HG03103 (cell line): Measurements from ENCODE around the gene CALML4.
"Not testable (repeated sequence)": the region's sequence is repeated elsewhere in the genome, so short reads cannot be mapped to it uniquely, and the experiment has no call there.

Experiments
- ATAC-seq: cut with Tn5 transposase; IDR thresholded peaks from one replicate; pipeline ENCODE4 v1.9.1; 2021; ENCODE audit warnings: low read depth; ENCODE audit not compliant: unreplicated experiment

The CALML4 gene

GRCh38 chr15:68225442-68225841 is 20.3 kb upstream of the CALML4 start:
- ATAC-seq, result not testable (repeated sequence)

- no peak for ATAC-seq
Measured at GRCh38 chr15:68224546-68225250, 19.6 kb upstream of the CALML4 start.

GRCh38 chr15:68224108-68224507 is 19.0 kb upstream of the CALML4 start:
- no peak for ATAC-seq

- ATAC-seq, result no peak
Measured at GRCh38 chr15:68223171-68223570, 18.0 kb upstream of the CALML4 start.

- ATAC-seq, result not testable (repeated sequence)
Measured at GRCh38 chr15:68222432-68222743, 17.3 kb upstream of the CALML4 start.

GRCh38 chr15:68221530-68222431 is 16.6 kb upstream of the CALML4 start:
- not testable (repeated sequence) for ATAC-seq

- no peak for ATAC-seq
Measured at GRCh38 chr15:68220967-68221366, 15.8 kb upstream of the CALML4 start.

GRCh38 chr15:68220489-68220888 is 15.4 kb upstream of the CALML4 start:
- ATAC-seq, result no peak

- ATAC-seq, result no peak
Measured at GRCh38 chr15:68218847-68219798, 14.0 kb upstream of the CALML4 start.

- no peak for ATAC-seq
Measured at GRCh38 chr15:68218331-68218730, 13.2 kb upstream of the CALML4 start.

GRCh38 chr15:68217341-68217740 is 12.2 kb upstream of the CALML4 start:
- ATAC-seq, result no peak

- no peak for ATAC-seq
Measured at GRCh38 chr15:68214838-68215254, 9.7 kb upstream of the CALML4 start.

GRCh38 chr15:68213991-68214837 is 9.1 kb upstream of the CALML4 start:
- ATAC-seq, result no peak

GRCh38 chr15:68213491-68213845 is 8.3 kb upstream of the CALML4 start:
- not testable (repeated sequence) for ATAC-seq

GRCh38 chr15:68211656-68212320 is 6.7 kb upstream of the CALML4 start:
- ATAC-seq, result no peak

GRCh38 chr15:68210821-68211655 is 5.9 kb upstream of the CALML4 start:
- no peak for ATAC-seq

- ATAC-seq, result no peak
Measured at GRCh38 chr15:68210409-68210756, 5.3 kb upstream of the CALML4 start.

- ATAC-seq, result peak; percentile 55
Measured at GRCh38 chr15:68209735-68210408, 4.7 kb upstream of the CALML4 start.
